Lung (tissue), 12 donors: ENCODE results near the gene LTBP1. TPM values are rescaled to one million over a fixed set of nuclear protein-coding genes. Genes with fewer than 3 reads are reported as not detected.
A peak's percentile ranks its signal among the peaks of the same experiment; 100 is the strongest.

Source experiments
- ATAC-seq: fragments of 200-7000 bp; cut with Tn5 transposase; one replicate; pipeline ENCODE4 v1.9.1; 2020; ENCODE audit warnings: moderate number of reproducible peaks; ENCODE audit not compliant: insufficient read depth, low FRiP score
- DNase-seq, 3 donors: peaks; one replicate each; pipeline ENCODE4 v3.0.0-alpha.2; 2013 to 2017
- H3K27ac ChIP-seq, 2 donors: one replicate each; pipeline ENCODE4 v1.5.1; 2013; ENCODE audit warnings: mild to moderate bottlenecking in 2 of 2, moderate library complexity in 2 of 2, control low read depth in 1 of 2, inconsistent platforms in 1 of 2, low read depth in 1 of 2, low read length in 1 of 2
- H3K27me3 ChIP-seq, 3 donors: one replicate each; pipeline ENCODE4 v1.5.1; 2013; ENCODE audit warnings: low read length in 2 of 3; ENCODE audit not compliant: control insufficient read depth in 3 of 3, insufficient read depth in 3 of 3
- H3K36me3 ChIP-seq, 4 donors: one replicate each; pipeline ENCODE4 v1.5.1; 2013; ENCODE audit warnings: low read length in 4 of 4, mild to moderate bottlenecking in 1 of 4, moderate library complexity in 1 of 4; ENCODE audit not compliant: control insufficient read depth in 4 of 4, insufficient read depth in 4 of 4
- H3K4me1 ChIP-seq, 5 donors: one replicate each; pipeline ENCODE4 v1.5.1; 2013; ENCODE audit warnings: low read length in 5 of 5, mild to moderate bottlenecking in 2 of 5, moderate library complexity in 1 of 5; ENCODE audit not compliant: control insufficient read depth in 5 of 5, insufficient read depth in 5 of 5
- H3K4me3 ChIP-seq: one replicate; pipeline ENCODE4 v1.5.1; 2013; ENCODE audit warnings: mild to moderate bottlenecking, control low read depth, moderate library complexity
- H3K9ac ChIP-seq, 2 donors: one replicate each; pipeline ENCODE4 v1.5.1; 2013; ENCODE audit warnings: low read length in 2 of 2, control low read depth in 1 of 2; ENCODE audit not compliant: insufficient read depth in 1 of 2
- H3K9me3 ChIP-seq, 4 donors: one replicate each; pipeline ENCODE4 v1.5.1; 2013; ENCODE audit warnings: low read length in 3 of 4, mild to moderate bottlenecking in 1 of 4, moderate library complexity in 1 of 4; ENCODE audit not compliant: control insufficient read depth in 4 of 4, insufficient read depth in 3 of 4
- WGBS, 2 donors: extraction: QIAGEN DNeasy Blood & Tissue Kit; methylation state at CpG; one replicate each; pipeline ENCODE4 v1.1.7; 2013; 5-methylcytosine and 5-hydroxymethylcytosine counted together
- polyA plus RNA-seq, 2 donors: library from polyadenylated mRNA; stranded (reverse); fragments of 200-250 nt; gene quantifications; one replicate each; pipeline ENCODE4 v1.2.1, GENCODE V29; 2013
- total RNA-seq, 2 donors: library from RNA; depleted of rRNA in 1 of 2; stranded (reverse); fragments of >200 nt in 1 of 2; gene quantifications; one replicate each; pipeline ENCODE4 v1.2.1, GENCODE V29; 2014 to 2021
- TF ChIP-seq, protein P1 (sequence below): IDR thresholded peaks from 2 replicates; pipeline ENCODE4 v1.5.1; 2012; ENCODE audit warnings: mild to moderate bottlenecking; ENCODE audit errors: control extremely low read depth, extremely low read depth
- donor health status: control.
- donor health status: control.
- donor health status: Bipolar disorder and iron deficiency.
- donor health status: healthy.
- donor health status: DM: yes; HTN: yes; CAD: no.

The LTBP1 gene
- total and polyA plus RNA-seq, 4 donors, result 8.8 to 57.4 (median 28.6) TPM

DNA sequence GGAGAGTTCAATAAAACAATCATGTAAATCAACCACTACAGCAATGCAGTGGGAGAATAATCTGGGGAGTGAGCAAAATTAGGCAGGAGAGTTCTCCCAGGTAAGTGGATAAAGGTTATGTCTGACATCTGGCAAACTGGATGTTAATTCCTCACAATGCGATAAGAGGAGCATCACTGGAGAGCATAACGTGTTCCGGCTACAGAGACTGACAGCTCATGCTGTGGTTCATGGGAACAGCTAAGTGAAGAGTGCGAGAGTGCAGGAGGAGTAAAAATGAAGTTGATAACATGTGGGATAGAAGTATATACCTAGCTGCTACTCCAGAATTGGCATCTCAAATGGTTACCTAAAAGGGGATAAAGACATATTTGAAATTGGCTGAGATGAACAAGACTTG lies 153.2 kb downstream of the LTBP1 start:
- Histone ChIP-seq H3K4me1 (peaks cover 0 to 32% (median 14%) of the 10 kb centered on the region in 5 donors), H3K9me3 (no peaks in the 10 kb centered on the region), H3K27ac (no peak overlapping the region), H3K9ac (no peak overlapping the region), H3K36me3 (no peaks in the 10 kb centered on the region), H3K27me3 (no peaks in the 10 kb centered on the region), H3K4me3 (no peak overlapping the region)
- TF ChIP-seq, protein P1, sequence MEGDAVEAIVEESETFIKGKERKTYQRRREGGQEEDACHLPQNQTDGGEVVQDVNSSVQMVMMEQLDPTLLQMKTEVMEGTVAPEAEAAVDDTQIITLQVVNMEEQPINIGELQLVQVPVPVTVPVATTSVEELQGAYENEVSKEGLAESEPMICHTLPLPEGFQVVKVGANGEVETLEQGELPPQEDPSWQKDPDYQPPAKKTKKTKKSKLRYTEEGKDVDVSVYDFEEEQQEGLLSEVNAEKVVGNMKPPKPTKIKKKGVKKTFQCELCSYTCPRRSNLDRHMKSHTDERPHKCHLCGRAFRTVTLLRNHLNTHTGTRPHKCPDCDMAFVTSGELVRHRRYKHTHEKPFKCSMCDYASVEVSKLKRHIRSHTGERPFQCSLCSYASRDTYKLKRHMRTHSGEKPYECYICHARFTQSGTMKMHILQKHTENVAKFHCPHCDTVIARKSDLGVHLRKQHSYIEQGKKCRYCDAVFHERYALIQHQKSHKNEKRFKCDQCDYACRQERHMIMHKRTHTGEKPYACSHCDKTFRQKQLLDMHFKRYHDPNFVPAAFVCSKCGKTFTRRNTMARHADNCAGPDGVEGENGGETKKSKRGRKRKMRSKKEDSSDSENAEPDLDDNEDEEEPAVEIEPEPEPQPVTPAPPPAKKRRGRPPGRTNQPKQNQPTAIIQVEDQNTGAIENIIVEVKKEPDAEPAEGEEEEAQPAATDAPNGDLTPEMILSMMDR, result no peak
- WGBS, 2 donors, result 95 to 99% methylated on average over 4 of the region's 4 CpGs
- ATAC-seq, result no peak
- DNase-seq, result no peak

DNA sequence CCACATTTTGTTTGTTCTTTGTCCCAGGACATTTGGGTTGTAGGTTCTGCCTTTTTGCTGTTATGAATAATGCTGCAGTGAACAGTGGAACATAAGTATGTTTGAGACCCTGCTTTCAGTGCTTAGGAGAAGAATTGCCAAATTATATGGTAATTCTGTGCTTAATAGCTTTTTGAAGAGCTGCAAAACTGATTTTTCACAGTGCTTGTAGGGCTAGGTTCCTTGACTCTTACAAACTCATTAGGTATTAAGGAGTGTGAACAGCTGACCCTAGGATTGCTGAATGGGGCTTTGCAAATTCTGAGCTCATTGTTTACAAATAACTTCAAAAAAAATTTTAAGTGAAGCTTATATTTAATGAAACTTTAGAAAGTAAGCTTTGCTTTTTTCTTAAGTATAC lies 154.2 kb downstream of the LTBP1 start:
- Histone ChIP-seq H3K4me3 (no peak overlapping the region), H3K27me3 (no peaks in the 10 kb centered on the region), H3K9me3 (no peaks in the 10 kb centered on the region), H3K9ac (peak overlapping the region in 1 of 2 donors; percentile 52), H3K27ac (no peak overlapping the region), H3K36me3 (no peaks in the 10 kb centered on the region), H3K4me1 (peaks cover 0 to 32% (median 14%) of the 10 kb centered on the region in 5 donors)
- ATAC-seq (no peak), DNase-seq (peak; percentile 40 to 93 (median 89))
- TF ChIP-seq, protein P1, result no peak

GRCh38 chr2:33104052-33104623 lies 157.4 kb downstream of the LTBP1 start:
- Histone ChIP-seq H3K27me3 (no peaks in the 10 kb centered on the region), H3K27ac (peak overlapping the region in 1 of 2 donors; percentile 64), H3K4me3 (no peak overlapping the region), H3K36me3 (no peaks in the 10 kb centered on the region), H3K9ac (no peak overlapping the region), H3K4me1 (peaks cover 0 to 43% (median 20%) of the 10 kb centered on the region in 5 donors), H3K9me3 (no peaks in the 10 kb centered on the region)
- DNase-seq (peak in 1 of 3 donors; percentile 35), ATAC-seq (no peak)
- TF ChIP-seq, protein P1, result no peak
- WGBS, 2 donors, result 72 to 89% methylated on average over 5 of the region's 5 CpGs

- TF ChIP-seq, protein P1, result no peak
- Histone ChIP-seq H3K36me3 (no peaks in the 10 kb centered on the region), H3K4me3 (no peak overlapping the region), H3K4me1 (peaks cover 0 to 47% (median 23%) of the 10 kb centered on the region in 5 donors), H3K27ac (peak overlapping the region in 1 of 2 donors; percentile 64), H3K9me3 (no peaks in the 10 kb centered on the region), H3K27me3 (no peaks in the 10 kb centered on the region), H3K9ac (no peak overlapping the region)
- DNase-seq (no peak), ATAC-seq (no peak)
- 63 to 88% methylated on average over 4 of the region's 4 CpGs for WGBS, 2 donors
These were observed 158.0 kb downstream of the LTBP1 start for GRCh38 chr2:33104726-33105125.
